Endothelial cell of umbilical vein (primary cell): ENCODE results near the gene SWAP70. TPM values are rescaled to one million over a fixed set of nuclear protein-coding genes. Genes with fewer than 3 reads are reported as not detected.

Experiments used
- BruUV-seq: library from RNA; stranded (reverse); fragments of 400-500 nt; replicated peaks from 2 replicates; lab custom pipeline; 2021; lab: Mats Ljungman, UMichigan
- CTCF ChIA-PET: fragments of 300-600, 350-600 bp; sonication (Branson Sonifier 250); formaldehyde crosslinking; loops from one replicate; lab custom pipeline; 2021; ENCODE audit warnings: antibody characterized with exemption, inconsistent platforms; lab: Charles Lee
- POLR2A ChIA-PET: fragments of 300-600, 350-600 bp; sonication (Branson Sonifier 250); formaldehyde crosslinking; loops from one replicate; lab custom pipeline; 2021; ENCODE audit warnings: antibody characterized with exemption, inconsistent platforms; lab: Charles Lee
- DNase-seq: peaks from one replicate; pipeline ENCODE4 v3.0.0-alpha.2; 2011; ENCODE audit warnings: low read depth, low spot score
- FAIRE-seq: peaks from 2 replicates; lab custom pipeline; 2011; peaks lifted over from hg19 to GRCh38; lab: Jason Lieb, UNC
- H2AFZ ChIP-seq: 2 replicates; pipeline ENCODE4 v1.6.0; 2012; ENCODE audit warnings: low read depth, low read length, control low read depth, inconsistent platforms
- H3K27ac ChIP-seq: 2 replicates; pipeline ENCODE4 v1.5.1; 2011; ENCODE audit warnings: low read depth, mild to moderate bottlenecking, control low read depth, low read length, moderate library complexity; ENCODE audit not compliant: insufficient read depth
- H3K27me3 ChIP-seq, 2 experiments: 2 replicates each; pipeline versions ENCODE4 v1.6.0 to v1.6.1; 2011; ENCODE audit warnings: low read length in 2 of 2, mixed read lengths in 1 of 2; ENCODE audit not compliant: control insufficient read depth in 2 of 2, insufficient read depth in 2 of 2
- H3K36me3 ChIP-seq, 2 experiments: 2 replicates in 1 of 2; 3 replicates in 1 of 2; pipeline ENCODE4 v1.5.1; 2011; ENCODE audit warnings: low read length in 2 of 2, mild to moderate bottlenecking in 1 of 2, moderate library complexity in 1 of 2; ENCODE audit not compliant: control insufficient read depth in 2 of 2, insufficient read depth in 2 of 2; ENCODE audit errors: extremely low read depth in 1 of 2
- H3K4me1 ChIP-seq: 3 replicates; pipeline ENCODE4 v1.5.1; 2011; ENCODE audit warnings: mild to moderate bottlenecking, low read length; ENCODE audit not compliant: control insufficient read depth, insufficient read depth; ENCODE audit errors: extremely low read depth
- H3K4me2 ChIP-seq: 2 replicates; pipeline ENCODE4 v1.6.1; 2011; ENCODE audit warnings: low read length, control low read depth, mixed read lengths; ENCODE audit not compliant: insufficient read depth
- H3K4me3 ChIP-seq, 3 experiments: fragments of 200-600 bp in 1 of 3; sonication (generic), shearing (Covaris generic) in 1 of 3; replicated peaks in 1 of 3; 2 replicates each; pipeline ENCODE4 v1.5.1; 2011 to 2016; ENCODE audit warnings: control low read depth in 3 of 3, low read length in 3 of 3, mild to moderate bottlenecking in 2 of 3, inconsistent platforms in 1 of 3, low read depth in 1 of 3, moderate library complexity in 1 of 3; ENCODE audit not compliant: insufficient read depth in 1 of 3
- H3K79me2 ChIP-seq: 2 replicates; pipeline ENCODE4 v1.6.0; 2012; ENCODE audit warnings: low read length, inconsistent platforms; ENCODE audit not compliant: control insufficient read depth, insufficient read depth
- H3K9ac ChIP-seq: replicated peaks from 2 replicates; pipeline ENCODE3; 2011; ENCODE audit warnings: low read length, control low read depth; ENCODE audit not compliant: insufficient read depth; ENCODE audit errors: extremely low read depth
- H3K9me1 ChIP-seq: replicated peaks from 3 replicates; pipeline ENCODE4 v1.6.0; 2011; ENCODE audit warnings: mild to moderate bottlenecking, low read length; ENCODE audit not compliant: control insufficient read depth, insufficient read depth; ENCODE audit errors: extremely low read depth
- H3K9me3 ChIP-seq: replicated peaks from 2 replicates; pipeline ENCODE4 v1.5.1; 2012; ENCODE audit warnings: low read length, inconsistent platforms; ENCODE audit not compliant: control insufficient read depth, insufficient read depth
- H4K20me1 ChIP-seq: replicated peaks from 2 replicates; pipeline ENCODE3; 2011; ENCODE audit warnings: mild to moderate bottlenecking, low read length; ENCODE audit not compliant: control insufficient read depth, insufficient read depth; ENCODE audit errors: extremely low read depth
- CTCF ChIP-seq, 2 donors: IDR thresholded peaks; 1 replicate in 1 of 2; 2 replicates in 1 of 2; pipeline ENCODE4 v1.5.1; 2011; ENCODE audit warnings: low read length in 2 of 2, mild to moderate bottlenecking in 2 of 2, moderate library complexity in 2 of 2, control low read depth in 1 of 2, inconsistent platforms in 1 of 2, low read depth in 1 of 2; ENCODE audit not compliant: insufficient read depth in 1 of 2; ENCODE audit errors: extremely low read depth in 1 of 2
- EZH2 ChIP-seq: IDR thresholded peaks from 2 replicates; pipeline ENCODE4 v1.6.1; 2012; ENCODE audit warnings: borderline replicate concordance, low read depth, mild to moderate bottlenecking, moderate library complexity, low read length, inconsistent platforms; ENCODE audit not compliant: severe bottlenecking
- FOS ChIP-seq: IDR thresholded peaks from 2 replicates; pipeline ENCODE4 v1.6.1; 2011; ENCODE audit warnings: mild to moderate bottlenecking, low read length, moderate library complexity, borderline replicate concordance; ENCODE audit not compliant: insufficient read depth
- GATA2 ChIP-seq: IDR thresholded peaks from 2 replicates; pipeline ENCODE4 v1.7.0; 2011; ENCODE audit warnings: low read depth, mild to moderate bottlenecking, moderate library complexity, mixed read lengths, low read length; ENCODE audit not compliant: insufficient read length, insufficient read depth
- JUN ChIP-seq: IDR thresholded peaks from 2 replicates; pipeline ENCODE4 v1.6.1; 2011; ENCODE audit warnings: borderline replicate concordance, low read depth; ENCODE audit not compliant: insufficient read length, insufficient read depth
- MYC ChIP-seq: IDR thresholded peaks from one replicate; pipeline ENCODE4 v1.6.1; 2011; ENCODE audit warnings: mild to moderate bottlenecking, low read depth, low read length
- POLR2A ChIP-seq: IDR thresholded peaks from 2 replicates; pipeline ENCODE4 v1.6.1; 2012; ENCODE audit warnings: low read depth, mild to moderate bottlenecking, control low read depth, low read length
- POLR2AphosphoS5 ChIP-seq: IDR thresholded peaks from 2 replicates; pipeline ENCODE4 v1.6.1; 2012; ENCODE audit warnings: low read depth, mild to moderate bottlenecking, control low read depth, low read length, moderate library complexity; ENCODE audit not compliant: insufficient read depth
- dilution Hi-C: fragments of 300-500 bp; cut with MboI; formaldehyde crosslinking; loops from one replicate; pipeline ENCODE4 v1.15.0; 2019; ENCODE audit warnings: low sequenced_read_pairs; ENCODE audit not compliant: extremely low pct_ligation_motif_present
- intact Hi-C: fragments of 100-400 bp; cut with micrococcal nuclease; formaldehyde crosslinking; loops from one replicate; pipeline ENCODE4 v1.10.0; 2022
- polyA plus RNA-seq, 4 experiments: library from polyadenylated mRNA; depleted of rRNA in 3 of 4; stranded (reverse) in 3 of 4; unstranded in 1 of 4; fragments of >200 nt; gene quantifications; 2 replicates each; pipeline versions ENCODE4 v1.2.1 to v1.2.3, GENCODE V29; 2011 to 2012; ENCODE audit warnings: missing spikeins in 1 of 4
- total RNA-seq: library from RNA; stranded (reverse); gene quantifications from 2 replicates; pipeline ENCODE4 v1.2.3, GENCODE V29; 2021
- TF ChIP-seq, protein P1 (sequence below): IDR thresholded peaks from 2 replicates; pipeline ENCODE4 v1.6.1; 2011; ENCODE audit not compliant: insufficient read depth, insufficient read length

The SWAP70 gene
- total and polyA plus RNA-seq, 2 donors (not counting 3 experiments of a cell fraction or from before 2014, with no cell fraction given): 52.5 to 165 TPM

DNA sequence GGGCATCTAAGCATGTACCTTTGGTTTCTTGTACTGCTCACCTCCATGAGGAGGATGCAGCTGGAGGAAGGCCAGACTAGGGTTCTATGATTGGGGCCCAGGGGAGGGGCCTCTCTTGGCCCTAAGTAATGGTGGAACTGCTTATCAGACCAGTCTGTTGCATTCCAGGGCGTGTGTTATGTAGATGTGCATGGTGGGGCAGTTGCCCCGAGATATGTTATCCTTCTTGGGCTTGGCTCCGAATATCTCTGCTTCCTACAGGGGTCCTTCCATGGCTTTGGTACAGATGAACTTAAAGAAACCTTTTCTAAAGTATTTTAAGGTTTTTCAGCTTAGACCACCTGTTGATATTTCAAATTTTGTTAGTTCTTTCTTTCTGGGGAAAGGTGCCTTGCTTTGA is 126.0 kb downstream of the SWAP70 start:
- CTCF ChIA-PET: interaction anchor here (1.6 kb wide), 1 partner anchor 10 kb away, joined by 4 read pairs; no protein-coding TSS in a partner anchor
- H3K79me2 ChIP-seq: no peaks in the 10 kb centered on the region

More for the DNA sequence above, 126.0 kb downstream of the SWAP70 start:
- Histone ChIP-seq H3K9me3 (no peaks in the 10 kb centered on the region), H3K27me3 (no peaks in the 10 kb centered on the region), H4K20me1 (no peaks in the 10 kb centered on the region), H3K9ac (no peak overlapping the region), H3K4me3 (no peak overlapping the region), H3K27ac (no peak overlapping the region), H2AFZ (no peak overlapping the region), H3K4me2 (no peak overlapping the region), H3K36me3 (peaks cover 8% of the 10 kb centered on the region in 2 experiments), H3K4me1 (no peaks in the 10 kb centered on the region), H3K9me1 (no peaks in the 10 kb centered on the region)
- TF ChIP-seq POLR2A (no peak), FOS (no peak), POLR2AphosphoS5 (no peak), GATA2 (no peak), MYC (no peak), JUN (no peak), EZH2 (no peak), CTCF (IDR thresholded peaks at IDR 0.05; ENCODE audit: extremely low read depth in 1 of 2, insufficient read depth in 1 of 2, low read depth in 1 of 2, low read length in 2 of 2) (no peak)
- TF ChIP-seq, protein P1, sequence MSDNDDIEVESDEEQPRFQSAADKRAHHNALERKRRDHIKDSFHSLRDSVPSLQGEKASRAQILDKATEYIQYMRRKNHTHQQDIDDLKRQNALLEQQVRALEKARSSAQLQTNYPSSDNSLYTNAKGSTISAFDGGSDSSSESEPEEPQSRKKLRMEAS: no peak
- BruUV-seq: no TSS peak
- FAIRE-seq: no peak
- intact Hi-C loops (no loop called here), dilution Hi-C loops (no loop called here)
- POLR2A ChIA-PET: no interaction called here
- no peak for DNase-seq
